Mammary epithelial cell (primary cell): ENCODE data around the gene SLC1A2.

Source experiments
- EZH2 ChIP-seq: IDR thresholded peaks from 2 replicates; pipeline ENCODE4 v1.6.1; 2012; ENCODE audit warnings: low read length, inconsistent platforms, borderline replicate concordance
- TF ChIP-seq, protein P1 (sequence below), 2 donors: IDR thresholded peaks in 1 of 2; conservative IDR thresholded peaks in 1 of 2; 2 replicates each; pipeline ENCODE4 v1.5.1; 2011 to 2012; ENCODE audit warnings: inconsistent platforms in 2 of 2, low read length in 2 of 2, mild to moderate bottlenecking in 2 of 2, control low read depth in 1 of 2, low read depth in 1 of 2; ENCODE audit not compliant: insufficient read depth in 1 of 2; ENCODE audit errors: extremely low read depth in 1 of 2

DNA sequence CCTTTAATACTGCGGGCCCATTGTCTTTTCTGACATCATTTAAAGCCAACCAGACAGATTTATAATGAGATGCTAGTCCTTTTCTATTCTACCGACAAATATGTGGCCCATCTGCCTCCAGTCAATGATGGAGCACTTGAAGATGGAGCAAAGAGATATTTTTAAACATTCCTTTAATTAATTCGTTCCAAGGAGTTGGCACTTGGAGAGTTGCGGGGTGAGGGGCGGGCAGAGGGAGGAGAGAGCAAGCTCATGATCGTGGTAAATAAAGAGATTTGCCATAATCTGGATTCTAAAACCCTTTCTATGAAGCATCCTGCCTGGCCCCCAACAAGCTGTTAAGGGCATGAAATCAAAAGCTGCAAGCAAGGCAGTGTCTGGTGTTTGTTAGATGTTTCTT is 5.0 kb downstream of the SLC1A2 start:
- TF ChIP-seq, protein P1, sequence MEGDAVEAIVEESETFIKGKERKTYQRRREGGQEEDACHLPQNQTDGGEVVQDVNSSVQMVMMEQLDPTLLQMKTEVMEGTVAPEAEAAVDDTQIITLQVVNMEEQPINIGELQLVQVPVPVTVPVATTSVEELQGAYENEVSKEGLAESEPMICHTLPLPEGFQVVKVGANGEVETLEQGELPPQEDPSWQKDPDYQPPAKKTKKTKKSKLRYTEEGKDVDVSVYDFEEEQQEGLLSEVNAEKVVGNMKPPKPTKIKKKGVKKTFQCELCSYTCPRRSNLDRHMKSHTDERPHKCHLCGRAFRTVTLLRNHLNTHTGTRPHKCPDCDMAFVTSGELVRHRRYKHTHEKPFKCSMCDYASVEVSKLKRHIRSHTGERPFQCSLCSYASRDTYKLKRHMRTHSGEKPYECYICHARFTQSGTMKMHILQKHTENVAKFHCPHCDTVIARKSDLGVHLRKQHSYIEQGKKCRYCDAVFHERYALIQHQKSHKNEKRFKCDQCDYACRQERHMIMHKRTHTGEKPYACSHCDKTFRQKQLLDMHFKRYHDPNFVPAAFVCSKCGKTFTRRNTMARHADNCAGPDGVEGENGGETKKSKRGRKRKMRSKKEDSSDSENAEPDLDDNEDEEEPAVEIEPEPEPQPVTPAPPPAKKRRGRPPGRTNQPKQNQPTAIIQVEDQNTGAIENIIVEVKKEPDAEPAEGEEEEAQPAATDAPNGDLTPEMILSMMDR (conservative IDR thresholded peaks at IDR 0.05 in 1 of 2, IDR thresholded peaks at IDR 0.05 in 1 of 2; ENCODE audit: extremely low read depth in 1 of 2, insufficient read depth in 1 of 2, low read depth in 1 of 2, low read length in 2 of 2): no peak
- TF ChIP-seq EZH2: no peak
